Testis (tissue), 3 donors: Measurements from ENCODE around the gene SEMA3E. TPM values are rescaled to one million over a fixed set of nuclear protein-coding genes. Genes with fewer than 3 reads are reported as not detected.

Source experiments
- DNase-seq: peaks from one replicate; pipeline ENCODE4 v3.0.0-alpha.2; 2019
- H3K27ac ChIP-seq, 2 donors: fragments of 200-600 bp; sonication (generic); one replicate each; pipeline ENCODE4 v1.5.1; 2019
- H3K27me3 ChIP-seq: fragments of 200-600 bp; sonication (generic); one replicate; pipeline ENCODE4 v1.5.1; 2019
- H3K36me3 ChIP-seq: fragments of 200-600 bp; sonication (generic); one replicate; pipeline ENCODE4 v1.5.1; 2017; ENCODE audit warnings: low read depth; ENCODE audit errors: missing control alignments
- H3K4me1 ChIP-seq: fragments of 200-600 bp; sonication (generic); one replicate; pipeline ENCODE4 v1.5.1; 2019
- H3K4me3 ChIP-seq, 2 donors: fragments of 200-600 bp; sonication (generic); one replicate each; pipeline ENCODE4 v1.5.1; 2017 to 2019
- H3K9me3 ChIP-seq: fragments of 200-600 bp; sonication (generic); one replicate; pipeline ENCODE4 v1.5.1; 2017
- CTCF ChIP-seq, 3 experiments: fragments of 450-650 bp in 2 of 3; fragments of 200-600 bp in 1 of 3; sonication (generic) in 1 of 3; IDR thresholded peaks; one replicate each; pipeline ENCODE4 v1.5.1; 2016 to 2019; ENCODE audit warnings: antibody characterized with exemption in 3 of 3, mild to moderate bottlenecking in 2 of 3, moderate library complexity in 1 of 3
- POLR2A ChIP-seq: fragments of 450-650 bp; IDR thresholded peaks from one replicate; pipeline ENCODE4 v1.6.1; 2017; ENCODE audit warnings: antibody characterized with exemption, mild to moderate bottlenecking, moderate library complexity
- WGBS, 2 donors: methylation state at CpG; one replicate each; pipeline ENCODE4 v1.1.5; 2018; 5-methylcytosine and 5-hydroxymethylcytosine counted together
- intact Hi-C: fragments of 100-400 bp; cut with DNase I; formaldehyde crosslinking; loops from one replicate; pipeline ENCODE4 v1.15.1; 2023; ENCODE audit warnings: low total_unique reads
- polyA plus RNA-seq: library from polyadenylated mRNA; stranded (reverse); fragments of 350-450 nt; fragmentation: Illumina TruSeq; extraction: RNeasy Lipid Tissue Mini Kit (QIAGEN cat#74804); gene quantifications from one replicate; pipeline ENCODE4 v1.2.3, GENCODE V29; 2014; ENCODE audit warnings: low read depth, low replicate concordance; ENCODE audit not compliant: insufficient read depth
- total RNA-seq, 2 donors: library from RNA; depleted of rRNA; stranded (reverse); fragments of >200 nt; gene quantifications; one replicate each; pipeline ENCODE4 v1.2.3, GENCODE V29; 2016

Gene SEMA3E
- total and polyA plus RNA-seq, 3 donors from 2014 or later: 0.19 to 0.47 (median 0.36) TPM

GRCh38 chr7:83517035-83517700 is 131.8 kb downstream of the SEMA3E start:
- H3K9me3 ChIP-seq: no peaks in the 10 kb centered on the region
- H3K4me1 ChIP-seq: no peaks in the 10 kb centered on the region
- DNase-seq: no peak
- H3K4me3 ChIP-seq: no peak overlapping the region
- H3K27me3 ChIP-seq: no peaks in the 10 kb centered on the region
- WGBS, 2 donors: 51 to 53% methylated on average over 3 of the region's 3 CpGs
- H3K27ac ChIP-seq: no peak overlapping the region
- H3K36me3 ChIP-seq: no peaks in the 10 kb centered on the region
- no peak for TF ChIP-seq POLR2A
- TF ChIP-seq CTCF (IDR thresholded peaks at IDR 0.05): no peak
- intact Hi-C loops: no loop called here

DNA sequence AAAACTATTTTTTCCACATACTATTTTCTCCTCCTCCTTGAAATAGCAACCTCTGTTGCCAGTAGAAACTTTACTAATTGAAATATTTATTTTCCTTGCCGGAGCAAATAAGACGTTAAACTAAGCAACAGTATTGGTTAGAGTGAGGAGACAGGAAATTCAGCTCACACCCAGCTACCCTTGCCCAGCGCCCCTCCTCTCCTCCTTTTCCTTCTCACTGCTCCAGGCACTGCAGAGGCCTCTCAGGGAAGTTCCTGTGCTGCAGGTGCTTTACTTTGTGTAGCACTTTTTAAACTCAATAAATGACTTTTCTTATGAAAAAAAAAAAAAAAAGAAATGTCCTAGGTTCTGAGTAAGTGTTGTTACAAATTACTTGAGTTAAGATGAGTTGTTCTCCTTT is 134.0 kb downstream of the SEMA3E start:
- H3K4me1 ChIP-seq: no peaks in the 10 kb centered on the region
- H3K9me3 ChIP-seq: no peaks in the 10 kb centered on the region
- no peak overlapping the region for H3K4me3 ChIP-seq
- H3K27me3 ChIP-seq: no peaks in the 10 kb centered on the region
- TF ChIP-seq POLR2A (no peak), CTCF (IDR thresholded peaks at IDR 0.05) (no peak)
- DNase-seq: no peak
- no peak overlapping the region for H3K27ac ChIP-seq
- intact Hi-C loops: no loop called here
- no peaks in the 10 kb centered on the region for H3K36me3 ChIP-seq
- WGBS, 2 donors: 39 to 51% methylated on average over 3 of the region's 3 CpGs

DNA sequence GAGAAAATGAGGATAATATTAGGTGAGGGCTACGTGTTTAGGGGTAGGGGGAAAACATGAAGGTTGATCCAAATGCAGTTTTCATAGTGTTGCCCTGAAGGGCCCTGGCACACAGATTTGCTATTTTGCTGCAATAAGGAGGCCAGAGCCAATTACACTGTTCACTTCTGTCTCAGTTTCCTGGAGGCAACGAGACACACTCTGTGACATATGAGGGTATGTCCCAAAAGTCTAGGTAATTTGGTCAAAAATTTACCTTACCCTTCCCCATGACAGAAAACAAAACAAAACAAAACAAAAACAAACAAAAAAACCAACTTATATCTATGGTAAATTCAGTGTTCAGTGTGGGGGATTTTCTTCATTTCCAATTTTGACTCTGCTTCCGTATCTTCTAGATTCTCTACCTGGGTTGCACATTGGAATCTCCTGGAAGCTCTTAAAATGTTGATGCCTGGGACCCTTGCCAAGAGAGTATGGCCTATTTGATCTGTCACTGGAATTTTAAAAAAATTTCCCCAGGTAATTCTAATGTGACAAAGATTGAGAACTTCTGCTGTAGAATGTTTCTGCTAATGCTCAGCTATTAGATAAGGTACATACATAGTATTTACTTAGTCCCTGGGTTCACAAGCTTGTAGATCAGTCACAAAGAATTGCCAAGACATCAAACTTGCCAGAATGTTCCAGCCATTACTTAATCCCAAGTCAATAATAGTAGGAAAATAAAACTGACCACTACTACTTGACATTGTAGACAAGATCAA is 139.5 kb downstream of the SEMA3E start:
- intact Hi-C loops: no loop called here
- Histone ChIP-seq H3K4me3 (no peak overlapping the region), H3K27ac (no peak overlapping the region), H3K9me3 (no peaks in the 10 kb centered on the region), H3K4me1 (no peaks in the 10 kb centered on the region), H3K36me3 (no peaks in the 10 kb centered on the region), H3K27me3 (no peaks in the 10 kb centered on the region)
- 83 to 90% methylated on average over 3 of the region's 3 CpGs for WGBS, 2 donors
- DNase-seq: no peak
- TF ChIP-seq CTCF (IDR thresholded peaks at IDR 0.05) (no peak), POLR2A (no peak)

GRCh38 chr7:83504330-83504729 is 144.6 kb downstream of the SEMA3E start:
- Histone ChIP-seq H3K4me1 (no peaks in the 10 kb centered on the region), H3K27ac (no peak overlapping the region), H3K36me3 (no peaks in the 10 kb centered on the region), H3K9me3 (no peaks in the 10 kb centered on the region), H3K4me3 (no peak overlapping the region), H3K27me3 (no peaks in the 10 kb centered on the region)
- intact Hi-C loops: no loop called here
- no peak for DNase-seq
- TF ChIP-seq CTCF (IDR thresholded peaks at IDR 0.05): no peak
- TF ChIP-seq POLR2A: no peak
- 74 to 80% methylated on average over 2 of the region's 2 CpGs for WGBS, 2 donors
